Vagina (tissue), 2 donors: Measurements from ENCODE around the gene EEF2KMT.
"Not testable (repeated sequence)": the region's sequence is repeated elsewhere in the genome, so short reads cannot be mapped to it uniquely, and the experiment has no call there.

Experiments
- POLR2A ChIP-seq, 2 donors: fragments of 450-650 bp; IDR thresholded peaks; one replicate each; pipeline ENCODE4 v1.6.1; 2017; ENCODE audit warnings: antibody characterized with exemption in 2 of 2, mild to moderate bottlenecking in 2 of 2, moderate library complexity in 2 of 2
- POLR2AphosphoS5 ChIP-seq, 2 donors: sonication (generic); formaldehyde crosslinking; IDR thresholded peaks; one replicate each; pipeline ENCODE4 v1.9.0; 2017; ENCODE audit warnings: antibody characterized with exemption in 2 of 2, mild to moderate bottlenecking in 2 of 2, low read depth in 1 of 2; ENCODE audit not compliant: insufficient read depth in 1 of 2
- TF ChIP-seq, protein P1 (sequence below), 3 experiments: fragments of 450-650 bp in 2 of 3; fragments of 200-600 bp in 1 of 3; sonication (generic) in 1 of 3; IDR thresholded peaks; one replicate each; pipeline ENCODE4 v1.5.1; 2017 to 2019; ENCODE audit warnings: antibody characterized with exemption in 3 of 3, mild to moderate bottlenecking in 2 of 3, moderate library complexity in 2 of 3

DNA sequence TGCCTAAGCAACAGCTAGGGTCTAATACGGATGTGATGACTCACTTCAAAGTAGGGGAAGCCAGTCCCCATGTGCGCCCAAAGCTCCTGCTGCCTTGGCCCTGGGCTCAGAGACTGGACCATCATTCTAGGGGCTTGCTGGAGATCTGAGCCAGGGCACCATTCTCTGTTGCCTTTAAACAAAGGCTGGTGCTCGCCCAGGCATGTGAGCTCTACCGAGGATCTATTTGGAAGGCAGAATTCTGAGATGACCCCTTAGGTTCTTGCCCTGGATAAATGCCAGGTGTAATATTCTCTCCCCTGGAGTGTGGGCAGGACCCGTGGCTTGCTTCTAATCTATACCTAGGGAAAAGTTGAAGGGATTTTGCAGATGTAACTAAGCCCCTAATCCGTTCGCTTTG, 42.6 kb upstream of the EEF2KMT start:
- not testable (repeated sequence) for TF ChIP-seq POLR2A (IDR thresholded peaks at IDR 0.05); POLR2AphosphoS5 (IDR thresholded peaks at IDR 0.05; ENCODE audit: insufficient read depth in 1 of 2, low read depth in 1 of 2)
- TF ChIP-seq, protein P1, sequence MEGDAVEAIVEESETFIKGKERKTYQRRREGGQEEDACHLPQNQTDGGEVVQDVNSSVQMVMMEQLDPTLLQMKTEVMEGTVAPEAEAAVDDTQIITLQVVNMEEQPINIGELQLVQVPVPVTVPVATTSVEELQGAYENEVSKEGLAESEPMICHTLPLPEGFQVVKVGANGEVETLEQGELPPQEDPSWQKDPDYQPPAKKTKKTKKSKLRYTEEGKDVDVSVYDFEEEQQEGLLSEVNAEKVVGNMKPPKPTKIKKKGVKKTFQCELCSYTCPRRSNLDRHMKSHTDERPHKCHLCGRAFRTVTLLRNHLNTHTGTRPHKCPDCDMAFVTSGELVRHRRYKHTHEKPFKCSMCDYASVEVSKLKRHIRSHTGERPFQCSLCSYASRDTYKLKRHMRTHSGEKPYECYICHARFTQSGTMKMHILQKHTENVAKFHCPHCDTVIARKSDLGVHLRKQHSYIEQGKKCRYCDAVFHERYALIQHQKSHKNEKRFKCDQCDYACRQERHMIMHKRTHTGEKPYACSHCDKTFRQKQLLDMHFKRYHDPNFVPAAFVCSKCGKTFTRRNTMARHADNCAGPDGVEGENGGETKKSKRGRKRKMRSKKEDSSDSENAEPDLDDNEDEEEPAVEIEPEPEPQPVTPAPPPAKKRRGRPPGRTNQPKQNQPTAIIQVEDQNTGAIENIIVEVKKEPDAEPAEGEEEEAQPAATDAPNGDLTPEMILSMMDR (IDR thresholded peaks at IDR 0.05) = not testable (repeated sequence)
